Thoracic aorta (tissue), 2 donors: ENCODE measurements around the gene SECISBP2. TPM values are rescaled to one million over a fixed set of nuclear protein-coding genes. Genes with fewer than 3 reads are reported as not detected.

Experiments used
- ATAC-seq: fragments of 150-250 bp; one replicate; pipeline ENCODE4 v1.8.0; 2017; ENCODE audit warnings: low read depth; ENCODE audit not compliant: insufficient number of reproducible peaks, low FRiP score
- DNase-seq: peaks from one replicate; pipeline ENCODE4 v3.0.0-alpha.2; 2020; ENCODE audit warnings: low spot score
- H3K27ac ChIP-seq, 2 donors: fragments of 200-600 bp; sonication (generic); 1 replicate in 1 of 2; 2 replicates in 1 of 2; pipeline ENCODE4 v1.5.1; 2016; ENCODE audit warnings: mild to moderate bottlenecking in 2 of 2, moderate library complexity in 2 of 2
- H3K27me3 ChIP-seq: fragments of 200-600 bp; sonication (generic); replicated peaks from 2 replicates; pipeline ENCODE4 v1.6.0; 2016; ENCODE audit warnings: mild to moderate bottlenecking; ENCODE audit not compliant: insufficient read depth
- H3K36me3 ChIP-seq: fragments of 200-600 bp; sonication (generic); one replicate; pipeline ENCODE4 v1.5.1; 2016
- H3K4me1 ChIP-seq, 2 donors: fragments of 200-600 bp; sonication (generic); 1 replicate in 1 of 2; 2 replicates in 1 of 2; pipeline versions ENCODE4 v1.5.1 to v1.6.0; 2016; ENCODE audit warnings: low read depth in 2 of 2, mild to moderate bottlenecking in 1 of 2; ENCODE audit not compliant: control insufficient read depth in 1 of 2
- H3K4me3 ChIP-seq: fragments of 200-600 bp; sonication (generic); 2 replicates; pipeline ENCODE4 v1.5.1; 2016; ENCODE audit warnings: mild to moderate bottlenecking
- H3K9me3 ChIP-seq: fragments of 200-600 bp; sonication (generic); 2 replicates; pipeline ENCODE4 v1.5.1; 2016
- CTCF ChIP-seq: fragments of 200-600 bp; sonication (generic); IDR thresholded peaks from one replicate; pipeline ENCODE4 v1.5.1; 2019; ENCODE audit warnings: antibody characterized with exemption
- total RNA-seq, 2 donors: library from RNA; depleted of rRNA; stranded (reverse); fragments of >200 nt; gene quantifications; one replicate each; pipeline versions ENCODE4 v1.1.0 to v1.2.3, GENCODE V29; 2016

The SECISBP2 gene
- total RNA-seq, 2 donors from 2014 or later = 37.2 to 91.5 TPM

- Histone ChIP-seq H3K4me1 (peaks cover 0 to 5% of the 10 kb centered on the region in 2 donors), H3K27me3 (no peaks in the 10 kb centered on the region), H3K9me3 (no peaks in the 10 kb centered on the region), H3K36me3 (no peaks in the 10 kb centered on the region), H3K4me3 (no peak overlapping the region), H3K27ac (no peak overlapping the region)
- DNase-seq = no peak
- TF ChIP-seq CTCF = no peak
- ATAC-seq = no peak
Observed at GRCh38 chr9:89304834-89305188, 13.5 kb upstream of the SECISBP2 start.

GRCh38 chr9:89305868-89306267, 12.4 kb upstream of the SECISBP2 start:
- no peaks in the 10 kb centered on the region for H3K27me3 ChIP-seq
- no peaks in the 10 kb centered on the region for H3K36me3 ChIP-seq
- no peaks in the 10 kb centered on the region for H3K9me3 ChIP-seq
- ATAC-seq (no peak), DNase-seq (no peak)
- no peak for TF ChIP-seq CTCF
- peaks cover 0 to 8% of the 10 kb centered on the region in 2 donors for H3K4me1 ChIP-seq
- no peak overlapping the region for H3K27ac ChIP-seq
- no peak overlapping the region for H3K4me3 ChIP-seq

- Histone ChIP-seq H3K4me3 (no peak overlapping the region), H3K27ac (peak overlapping the region in 1 of 2 donors; percentile 100), H3K4me1 (peaks cover 7 to 21% of the 10 kb centered on the region in 2 donors), H3K9me3 (no peaks in the 10 kb centered on the region), H3K36me3 (no peaks in the 10 kb centered on the region), H3K27me3 (no peaks in the 10 kb centered on the region)
- no peak for TF ChIP-seq CTCF
- ATAC-seq (no peak), DNase-seq (no peak)
Observed at GRCh38 chr9:89309166-89309565, 9.1 kb upstream of the SECISBP2 start.

- peak overlapping the region; percentile 99 to 100 for H3K27ac ChIP-seq
- H3K4me3 ChIP-seq = peak overlapping the region; percentile 83
- no peak for DNase-seq
- no peaks in the 10 kb centered on the region for H3K27me3 ChIP-seq
- H3K9me3 ChIP-seq = no peaks in the 10 kb centered on the region
- peak; percentile 3 for ATAC-seq
- no peaks in the 10 kb centered on the region for H3K36me3 ChIP-seq
- TF ChIP-seq CTCF = no peak
- H3K4me1 ChIP-seq = peaks cover 7 to 21% of the 10 kb centered on the region in 2 donors
Observed at GRCh38 chr9:89309608-89310474, 8.5 kb upstream of the SECISBP2 start.

GRCh38 chr9:89310475-89311345, 7.6 kb upstream of the SECISBP2 start, which contains the start of gene CKS2:
TSS of gene CKS2 (plus strand) at chr9:89311195. CDS start at chr9:89311293, 98 bp downstream.
- H3K4me1 ChIP-seq = peaks cover 7 to 21% of the 10 kb centered on the region in 2 donors
- DNase-seq = peak; percentile 98
- peak; percentile 99 for ATAC-seq
- H3K36me3 ChIP-seq = no peaks in the 10 kb centered on the region
- H3K27ac ChIP-seq = peak within 1 kb of the TSS; percentile 99 to 100
- peak within 1 kb of the TSS; percentile 83 for H3K4me3 ChIP-seq
- TF ChIP-seq CTCF = no peak
- no peaks in the 10 kb centered on the region for H3K27me3 ChIP-seq
- H3K9me3 ChIP-seq = no peaks in the 10 kb centered on the region
